Islet precursor cell (in vitro differentiated cells): ENCODE data around the gene ACTR5.
A peak's percentile ranks its signal among the peaks of the same experiment; 100 is the strongest.

ENCODE experiments used
- DNase-seq: peaks from one replicate; pipeline ENCODE4 v3.0.0-alpha.2; 2018

ACTR5 gene

GRCh38 chr20:38748097-38748860 lies at the start of gene ACTR5:
Gene ACTR5 (plus strand): TSS chr20:38748460. CDS start chr20:38748479, 19 bp downstream.
- DNase-seq, result peak; percentile 96

GRCh38 chr20:38698541-38698940 lies 49.7 kb upstream of the ACTR5 start:
- DNase-seq, result no peak

- no peak for DNase-seq
These were observed 48.1 kb upstream of the ACTR5 start for GRCh38 chr20:38700141-38700540.

GRCh38 chr20:38700926-38701325 lies 47.3 kb upstream of the ACTR5 start:
- no peak for DNase-seq

- DNase-seq, result no peak
These were observed 44.7 kb upstream of the ACTR5 start for GRCh38 chr20:38703526-38703925.

GRCh38 chr20:38704136-38704535 lies 44.1 kb upstream of the ACTR5 start:
- DNase-seq, result no peak

GRCh38 chr20:38706509-38706908 lies 41.8 kb upstream of the ACTR5 start:
- peak; percentile 58 for DNase-seq

GRCh38 chr20:38714308-38714707 lies 34.0 kb upstream of the ACTR5 start:
- DNase-seq, result peak; percentile 40

- no peak for DNase-seq
These were observed 32.6 kb upstream of the ACTR5 start for GRCh38 chr20:38715646-38716045.

- DNase-seq, result no peak
These were observed 25.6 kb upstream of the ACTR5 start for GRCh38 chr20:38722683-38723016.

GRCh38 chr20:38723017-38723847 lies 25.0 kb upstream of the ACTR5 start:
- DNase-seq, result no peak

- DNase-seq, result no peak
These were observed 24.2 kb upstream of the ACTR5 start, which contains the start of gene SLC32A1 for GRCh38 chr20:38723848-38724625. Gene SLC32A1 (plus strand): TSS chr20:38724486. CDS start chr20:38724725, 239 bp downstream.

GRCh38 chr20:38724626-38725147 lies 23.6 kb upstream of the ACTR5 start:
- DNase-seq, result no peak

GRCh38 chr20:38725148-38725901 lies 22.9 kb upstream of the ACTR5 start:
- no peak for DNase-seq

GRCh38 chr20:38725931-38726803 lies 22.1 kb upstream of the ACTR5 start:
- DNase-seq, result peak; percentile 93

- peak; percentile 91 for DNase-seq
These were observed 21.3 kb upstream of the ACTR5 start for GRCh38 chr20:38726804-38727606.

- no peak for DNase-seq
These were observed 20.6 kb upstream of the ACTR5 start for GRCh38 chr20:38727607-38728190.

GRCh38 chr20:38728191-38728781 lies 20.0 kb upstream of the ACTR5 start:
- DNase-seq, result no peak

GRCh38 chr20:38728911-38729642 lies 19.2 kb upstream of the ACTR5 start:
- no peak for DNase-seq
